T-cell (primary cell): ENCODE measurements around the gene HSPA2. TPM values are rescaled to one million over a fixed set of nuclear protein-coding genes. Genes with fewer than 3 reads are reported as not detected.
"Not testable (repeated sequence)": the region's sequence is repeated elsewhere in the genome, so short reads cannot be mapped to it uniquely, and the experiment has no call there.

Source experiments
- ATAC-seq, 4 experiments: fragments of 200-7000 bp in 3 of 4; fragments of 150-1000 bp in 1 of 4; cut with Tn5 transposase; replicated peaks in 1 of 4; 1 replicate in 3 of 4; 2 replicates in 1 of 4; pipeline ENCODE4 v1.10.0; 2021; ENCODE audit warnings: moderate library complexity in 3 of 4, mild to moderate bottlenecking in 2 of 4, moderate number of reproducible peaks in 1 of 4
- CTCF ChIA-PET, 2 donors: fragments of 300-600 bp; sonication (Branson Sonifier 250); formaldehyde crosslinking; loops; one replicate each; lab custom pipeline; 2022; ENCODE audit warnings: antibody characterized with exemption in 2 of 2; lab: Charles Lee
- POLR2A ChIA-PET, 2 donors: fragments of 300-600 bp; sonication (Branson Sonifier 250); formaldehyde crosslinking; loops; one replicate each; lab custom pipeline; 2022; ENCODE audit warnings: antibody characterized with exemption in 2 of 2; lab: Charles Lee
- DNase-seq, 35 experiments: peaks; one replicate each; pipeline versions ENCODE4 v3.0.0 to v3.0.0-alpha.2; 2013 to 2023
- H3K27ac ChIP-seq: one replicate; pipeline ENCODE4 v1.5.1; 2013; ENCODE audit warnings: low read length
- H3K27me3 ChIP-seq, 2 experiments: replicated peaks in 1 of 2; 1 replicate in 1 of 2; 2 replicates in 1 of 2; pipeline versions ENCODE4 v1.6.1 to v1.7.0; 2013; ENCODE audit warnings: low read length in 1 of 2, mixed read lengths in 1 of 2; ENCODE audit not compliant: control insufficient read depth in 2 of 2, insufficient read depth in 2 of 2; ENCODE audit errors: extremely low read depth in 1 of 2
- H3K36me3 ChIP-seq, 2 donors: 1 replicate in 1 of 2; 2 replicates in 1 of 2; pipeline versions ENCODE4 v1.6.1 to v1.7.0; 2013; ENCODE audit warnings: low read length in 1 of 2; ENCODE audit not compliant: control insufficient read depth in 2 of 2, insufficient read depth in 1 of 2; ENCODE audit errors: extremely low read depth in 1 of 2
- H3K4me1 ChIP-seq, 2 experiments: 1 replicate in 1 of 2; 2 replicates in 1 of 2; pipeline versions ENCODE4 v1.6.1 to v1.7.0; 2013; ENCODE audit warnings: low read length in 2 of 2, mixed read lengths in 1 of 2; ENCODE audit not compliant: insufficient read depth in 2 of 2, control insufficient read depth in 1 of 2; ENCODE audit errors: extremely low read depth in 1 of 2
- H3K4me3 ChIP-seq, 2 donors: 1 replicate in 1 of 2; 2 replicates in 1 of 2; pipeline versions ENCODE4 v1.5.1 to v1.7.0; 2013; ENCODE audit warnings: mild to moderate bottlenecking in 2 of 2, low read length in 1 of 2, moderate library complexity in 1 of 2; ENCODE audit not compliant: control insufficient read depth in 1 of 2; ENCODE audit errors: extremely low read depth in 1 of 2
- H3K9me3 ChIP-seq: 2 replicates; pipeline ENCODE4 v1.7.0; 2013
- H3K27ac Mint-ChIP-seq, 2 donors: one replicate each; pipeline ENCODE4 v1.8.0; 2020 to 2021; ENCODE audit warnings: mild to moderate bottlenecking in 2 of 2, mixed read lengths in 2 of 2
- H3K27me3 Mint-ChIP-seq, 2 donors: one replicate each; pipeline ENCODE4 v1.8.0; 2021 to 2022; ENCODE audit warnings: mixed read lengths in 2 of 2
- H3K36me3 Mint-ChIP-seq: one replicate; pipeline ENCODE4 v1.8.0; 2021; ENCODE audit warnings: mixed read lengths
- H3K4me1 Mint-ChIP-seq, 3 donors: one replicate each; pipeline ENCODE4 v1.8.0; 2020 to 2022; ENCODE audit warnings: mixed read lengths in 3 of 3, mild to moderate bottlenecking in 1 of 3
- H3K4me3 Mint-ChIP-seq, 3 donors: one replicate each; pipeline ENCODE4 v1.8.0; 2020 to 2022; ENCODE audit warnings: mild to moderate bottlenecking in 3 of 3, mixed read lengths in 3 of 3, moderate library complexity in 3 of 3
- H3K9me3 Mint-ChIP-seq, 3 donors: one replicate each; pipeline ENCODE4 v1.8.0; 2020 to 2022; ENCODE audit warnings: mixed read lengths in 3 of 3
- WGBS: methylation state at CpG from one replicate; pipeline ENCODE4 v1.1.5; 2013; ENCODE audit warnings: missing lambda C conversion rate; ENCODE audit not compliant: insufficient coverage; 5-methylcytosine and 5-hydroxymethylcytosine counted together
- total RNA-seq, 35 experiments: library from RNA in 6 of 35; stranded (reverse) in 6 of 35; fragments of 120-200 nt in 1 of 35; gene quantifications; one replicate each; pipeline versions ENCODE4 v1.2.1 to v1.2.4 and lab custom pipeline; 2013 to 2026

The HSPA2 gene
- total RNA-seq, 5 donors from 2014 or later (not counting 1 experiment from before 2014, with no cell fraction given), result 1.2 to 2.7 (median 2.1) TPM

- DNase-seq (no peak), ATAC-seq (no peak)
- ChIA-PET POLR2A (interaction anchor here in 1 of 2 donors (0.6 kb wide), 2 partner anchors 34 to 355 kb away, joined by 3 read pairs; no protein-coding TSS in a partner anchor), CTCF (no interaction called here)
- no peaks in the 10 kb centered on the region for H3K9me3 Mint-ChIP-seq
- H3K36me3 ChIP-seq, result no peaks in the 10 kb centered on the region
- no CpG with 5 or more reads among the region's 2 CpGs for WGBS
- H3K27me3 ChIP-seq, result peaks cover 0 to 2% of the 10 kb centered on the region in 2 experiments
- H3K4me1 ChIP-seq, result no peaks in the 10 kb centered on the region
- no peak overlapping the region for H3K4me3 ChIP-seq
- peaks cover 5 to 11% (median 9%) of the 10 kb centered on the region in 3 donors for H3K4me1 Mint-ChIP-seq
- no peaks in the 10 kb centered on the region for H3K9me3 ChIP-seq
- peaks cover 2 to 5% of the 10 kb centered on the region in 2 donors for H3K27me3 Mint-ChIP-seq
- H3K4me3 Mint-ChIP-seq, result no peak overlapping the region
- no peak overlapping the region for H3K27ac Mint-ChIP-seq
- H3K27ac ChIP-seq, result no peak overlapping the region
- H3K36me3 Mint-ChIP-seq, result no peaks in the 10 kb centered on the region
Measured at GRCh38 chr14:64561631-64562030, 21.1 kb downstream of the HSPA2 start.

DNA sequence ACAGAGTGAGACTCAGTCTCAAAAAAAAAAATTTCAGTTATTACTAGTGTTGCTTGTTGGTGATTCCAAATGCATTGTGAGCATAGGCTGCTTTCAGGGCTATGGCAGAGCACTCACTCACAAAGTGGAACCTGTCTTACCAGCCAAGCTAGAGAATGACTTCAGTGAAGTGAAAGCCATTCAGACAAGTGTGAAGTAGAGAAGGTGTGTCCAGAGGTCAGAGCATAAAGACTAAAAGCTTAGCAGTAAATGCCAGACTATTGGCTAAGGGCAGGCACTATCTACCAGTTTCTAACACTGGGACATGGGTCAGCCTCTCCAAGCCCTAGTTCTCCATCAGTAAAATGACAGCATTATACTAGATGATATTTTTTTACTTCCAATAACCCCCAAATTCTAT lies 21.9 kb downstream of the HSPA2 start:
- Mint-ChIP-seq H3K9me3 (no peaks in the 10 kb centered on the region), H3K27me3 (peaks cover 2 to 5% of the 10 kb centered on the region in 2 donors), H3K4me3 (no peak overlapping the region), H3K36me3 (no peaks in the 10 kb centered on the region), H3K27ac (no peak overlapping the region), H3K4me1 (peaks cover 5 to 11% (median 9%) of the 10 kb centered on the region in 3 donors)
- POLR2A ChIA-PET, result no interaction called here
- H3K4me3 ChIP-seq, result no peak overlapping the region
- no peaks in the 10 kb centered on the region for H3K9me3 ChIP-seq
- H3K27me3 ChIP-seq, result peaks cover 0 to 2% of the 10 kb centered on the region in 2 experiments
- no peaks in the 10 kb centered on the region for H3K36me3 ChIP-seq
- no peak overlapping the region for H3K27ac ChIP-seq
- ATAC-seq (no peak), DNase-seq (no peak)
- H3K4me1 ChIP-seq, result no peaks in the 10 kb centered on the region
- CTCF ChIA-PET, result no interaction called here

GRCh38 chr14:64563696-64564095 lies 23.2 kb downstream of the HSPA2 start:
- Histone ChIP-seq H3K27me3 (peaks cover 0 to 2% of the 10 kb centered on the region in 2 experiments), H3K4me3 (no peak overlapping the region), H3K27ac (no peak overlapping the region), H3K36me3 (no peaks in the 10 kb centered on the region), H3K9me3 (no peaks in the 10 kb centered on the region), H3K4me1 (no peaks in the 10 kb centered on the region)
- peaks cover 2 to 5% of the 10 kb centered on the region in 2 donors for H3K27me3 Mint-ChIP-seq
- H3K9me3 Mint-ChIP-seq, result no peaks in the 10 kb centered on the region
- DNase-seq (no peak), ATAC-seq (no peak)
- WGBS, result 100% methylated on average over 1 of the region's 6 CpGs
- no peak overlapping the region for H3K27ac Mint-ChIP-seq
- ChIA-PET CTCF (no interaction called here), POLR2A (interaction anchor here in 1 of 2 donors (0.7 kb wide), 1 partner anchor 9 kb away, joined by 7 read pairs; no protein-coding TSS in a partner anchor)
- H3K4me3 Mint-ChIP-seq, result no peak overlapping the region
- no peaks in the 10 kb centered on the region for H3K36me3 Mint-ChIP-seq
- peaks cover 5 to 11% (median 9%) of the 10 kb centered on the region in 3 donors for H3K4me1 Mint-ChIP-seq

- POLR2A ChIA-PET, result no interaction called here
- ATAC-seq (no peak), DNase-seq (no peak)
- Histone ChIP-seq H3K27ac (no peak overlapping the region), H3K4me3 (no peak overlapping the region), H3K27me3 (peaks cover 0 to 5% of the 10 kb centered on the region in 2 experiments), H3K36me3 (no peaks in the 10 kb centered on the region), H3K4me1 (no peaks in the 10 kb centered on the region), H3K9me3 (no peaks in the 10 kb centered on the region)
- no peak overlapping the region for H3K4me3 Mint-ChIP-seq
- no peaks in the 10 kb centered on the region for H3K36me3 Mint-ChIP-seq
- H3K27ac Mint-ChIP-seq, result no peak overlapping the region
- H3K9me3 Mint-ChIP-seq, result no peaks in the 10 kb centered on the region
- WGBS, result no CpG with 5 or more reads among the region's 5 CpGs
- H3K27me3 Mint-ChIP-seq, result peaks cover 2 to 5% of the 10 kb centered on the region in 2 donors
- CTCF ChIA-PET, result no interaction called here
- peaks cover 0 to 2% (median 0%) of the 10 kb centered on the region in 3 donors for H3K4me1 Mint-ChIP-seq
Measured at GRCh38 chr14:64566651-64567122, 26.1 kb downstream of the HSPA2 start.

GRCh38 chr14:64569138-64569631 lies 28.6 kb downstream of the HSPA2 start:
- WGBS, result 83% methylated on average over 3 of the region's 3 CpGs
- POLR2A ChIA-PET, result no interaction called here
- H3K36me3 Mint-ChIP-seq, result no peaks in the 10 kb centered on the region
- H3K27me3 Mint-ChIP-seq, result peaks cover 0 to 5% of the 10 kb centered on the region in 2 donors
- CTCF ChIA-PET, result no interaction called here
- H3K27me3 ChIP-seq, result peaks cover 0 to 5% of the 10 kb centered on the region in 2 experiments
- DNase-seq (no peak), ATAC-seq (no peak)
- H3K4me1 Mint-ChIP-seq, result no peaks in the 10 kb centered on the region
- no peaks in the 10 kb centered on the region for H3K9me3 ChIP-seq
- no peaks in the 10 kb centered on the region for H3K9me3 Mint-ChIP-seq
- no peaks in the 10 kb centered on the region for H3K4me1 ChIP-seq
- H3K4me3 ChIP-seq, result no peak overlapping the region
- no peaks in the 10 kb centered on the region for H3K36me3 ChIP-seq
- no peak overlapping the region for H3K27ac Mint-ChIP-seq
- H3K27ac ChIP-seq, result no peak overlapping the region
- no peak overlapping the region for H3K4me3 Mint-ChIP-seq

DNA sequence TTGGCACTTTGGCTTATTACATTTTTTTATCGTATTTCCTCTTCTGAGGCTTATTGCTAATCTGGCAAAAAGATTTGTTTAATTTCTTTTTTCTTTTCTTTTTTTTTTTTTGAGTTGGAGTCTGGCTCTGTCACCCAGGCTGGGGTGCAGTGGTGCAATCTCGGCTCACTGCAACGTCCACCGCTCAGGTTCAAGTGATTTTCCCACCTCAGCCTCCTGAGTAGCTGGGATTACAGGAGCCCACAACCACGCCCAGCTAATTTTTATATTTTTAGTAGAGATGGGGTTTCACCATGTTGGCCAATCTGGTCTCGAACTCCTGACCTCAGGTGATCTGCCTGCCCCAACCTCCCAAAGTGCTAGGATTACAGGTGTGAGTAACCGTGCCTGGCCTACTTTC lies 29.1 kb downstream of the HSPA2 start:
- H3K27me3 ChIP-seq, H3K4me3 Mint-ChIP-seq, H3K4me1 Mint-ChIP-seq, H3K4me3 ChIP-seq, H3K4me1 ChIP-seq, H3K27ac ChIP-seq, POLR2A ChIA-PET, H3K27me3 Mint-ChIP-seq, H3K36me3 ChIP-seq, ATAC-seq, DNase-seq, H3K9me3 Mint-ChIP-seq, H3K36me3 Mint-ChIP-seq, H3K27ac Mint-ChIP-seq, H3K9me3 ChIP-seq: not testable (repeated sequence)
- CTCF ChIA-PET, result interaction anchor here (0.7 kb wide), 2 partner anchors 23 to 293 kb away, joined by 4 read pairs; no protein-coding TSS in a partner anchor
- WGBS, result no CpG with 5 or more reads among the region's 7 CpGs
